SKM-1 (cell line): Measurements from ENCODE around the gene NGLY1.

Experiments
- DNase-seq: peaks from one replicate; lab custom pipeline; 2025; ENCODE audit not compliant: unreplicated experiment; lab: John Stamatoyannopoulos, UW

Gene NGLY1, protein sequence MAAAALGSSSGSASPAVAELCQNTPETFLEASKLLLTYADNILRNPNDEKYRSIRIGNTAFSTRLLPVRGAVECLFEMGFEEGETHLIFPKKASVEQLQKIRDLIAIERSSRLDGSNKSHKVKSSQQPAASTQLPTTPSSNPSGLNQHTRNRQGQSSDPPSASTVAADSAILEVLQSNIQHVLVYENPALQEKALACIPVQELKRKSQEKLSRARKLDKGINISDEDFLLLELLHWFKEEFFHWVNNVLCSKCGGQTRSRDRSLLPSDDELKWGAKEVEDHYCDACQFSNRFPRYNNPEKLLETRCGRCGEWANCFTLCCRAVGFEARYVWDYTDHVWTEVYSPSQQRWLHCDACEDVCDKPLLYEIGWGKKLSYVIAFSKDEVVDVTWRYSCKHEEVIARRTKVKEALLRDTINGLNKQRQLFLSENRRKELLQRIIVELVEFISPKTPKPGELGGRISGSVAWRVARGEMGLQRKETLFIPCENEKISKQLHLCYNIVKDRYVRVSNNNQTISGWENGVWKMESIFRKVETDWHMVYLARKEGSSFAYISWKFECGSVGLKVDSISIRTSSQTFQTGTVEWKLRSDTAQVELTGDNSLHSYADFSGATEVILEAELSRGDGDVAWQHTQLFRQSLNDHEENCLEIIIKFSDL

DNA sequence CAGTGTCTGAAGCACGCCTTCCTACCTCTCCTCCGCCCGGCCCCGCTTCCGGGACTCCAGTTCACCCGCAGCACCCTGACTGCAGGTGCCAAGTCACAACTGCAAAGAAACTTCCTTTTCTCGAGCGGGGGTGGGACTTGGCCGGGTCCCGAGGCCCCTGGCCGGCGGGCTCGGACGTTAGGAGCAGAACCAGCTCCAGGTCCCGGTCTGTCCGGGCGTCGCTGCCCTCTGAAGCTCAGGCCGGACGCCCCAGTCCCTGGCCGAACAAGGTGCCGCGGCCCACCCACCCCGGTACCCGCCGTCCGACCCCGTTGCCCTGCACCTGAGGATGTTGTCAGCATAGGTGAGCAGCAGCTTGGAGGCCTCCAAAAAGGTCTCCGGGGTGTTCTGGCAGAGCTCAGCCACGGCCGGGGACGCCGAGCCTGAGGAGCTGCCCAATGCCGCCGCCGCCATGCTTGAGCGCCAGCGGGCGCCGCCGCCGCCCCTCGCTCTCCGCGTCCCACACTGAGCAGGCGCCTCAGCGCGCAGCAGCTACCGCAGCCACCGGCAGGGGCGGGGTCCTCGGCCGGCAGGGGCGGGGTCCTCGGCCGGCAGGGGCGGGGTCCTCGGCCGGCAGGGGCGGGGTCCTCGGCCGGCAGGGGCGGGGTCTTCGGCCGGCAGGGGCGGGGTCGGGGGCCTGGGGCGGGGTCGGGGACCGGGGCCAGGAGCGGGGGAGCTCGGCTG lies at the start of gene NGLY1:
NGLY1 (minus strand) TSS at position 506 of the 723 bp plus-strand sequence; CDS start at position 453, 53 bp downstream.
- peak; percentile 81 for DNase-seq

GRCh38 chr3:25831578-25831977 lies 48.3 kb upstream of the NGLY1 start:
- peak; percentile 9 for DNase-seq

DNA sequence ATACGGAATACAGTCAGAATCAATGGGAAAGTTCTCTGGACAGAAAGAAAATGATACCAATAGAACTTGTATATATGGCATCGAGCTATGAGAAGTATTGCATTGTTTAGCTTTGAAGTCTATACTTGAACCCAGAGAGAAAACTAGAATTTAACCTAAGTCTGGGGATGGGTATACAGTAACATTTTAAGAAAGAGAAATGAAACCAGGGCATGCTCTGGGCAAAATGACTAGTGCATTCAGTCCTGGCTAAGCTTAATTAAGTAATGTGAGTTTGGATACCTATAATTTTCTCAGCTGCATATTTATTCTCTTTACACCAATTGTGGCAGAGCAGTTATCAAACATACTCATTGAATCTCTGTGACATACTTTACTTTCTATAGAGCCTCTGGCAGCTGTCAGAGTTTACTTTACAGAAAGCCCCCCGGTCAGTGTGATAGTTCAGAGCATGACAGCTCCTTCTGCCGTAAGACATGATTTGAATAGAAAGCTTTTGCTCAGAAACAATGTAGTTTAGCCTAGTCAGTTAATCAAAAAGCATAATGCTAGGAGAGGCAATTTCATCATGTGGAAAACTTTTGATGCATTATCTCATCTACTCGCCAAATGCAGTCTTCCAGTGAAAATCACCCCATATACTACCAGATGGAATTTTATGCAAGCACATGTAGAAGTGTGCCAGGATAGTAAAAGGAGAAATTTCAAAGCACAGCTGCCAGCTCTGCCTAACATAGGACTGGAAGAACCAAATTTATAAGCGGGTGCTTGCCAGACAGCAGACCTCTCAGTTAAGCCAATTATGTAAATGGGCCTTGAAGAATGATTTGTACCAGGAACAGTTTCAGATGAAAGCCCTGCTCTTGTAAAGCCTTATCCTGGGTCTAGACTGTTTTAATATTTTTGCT lies 47.4 kb upstream of the NGLY1 start:
- no peak for DNase-seq

- no peak for DNase-seq
Measured at GRCh38 chr3:25826510-25826909, 43.3 kb upstream of the NGLY1 start.

DNA sequence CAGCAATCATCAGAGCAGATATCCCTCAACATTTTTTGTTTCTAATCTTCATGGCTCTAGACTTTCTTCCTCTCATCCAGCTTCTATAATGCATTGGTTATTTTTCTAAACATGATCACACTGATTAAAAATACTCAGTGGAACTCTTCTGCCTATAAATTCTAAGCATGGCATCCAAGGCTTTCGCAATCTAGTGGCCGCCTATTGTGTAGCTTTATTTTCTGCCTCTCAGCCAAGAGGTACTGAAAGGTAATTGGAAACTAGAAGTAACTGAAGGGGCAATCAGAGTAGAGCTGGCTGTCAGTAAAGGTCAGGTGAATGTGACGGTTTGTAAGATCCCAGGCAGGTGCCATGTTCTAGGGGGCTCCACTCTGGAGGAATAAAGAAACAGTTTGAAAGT lies 40.1 kb upstream of the NGLY1 start:
- DNase-seq = no peak

GRCh38 chr3:25821746-25822573 lies 38.7 kb upstream of the NGLY1 start:
- no peak for DNase-seq

DNA sequence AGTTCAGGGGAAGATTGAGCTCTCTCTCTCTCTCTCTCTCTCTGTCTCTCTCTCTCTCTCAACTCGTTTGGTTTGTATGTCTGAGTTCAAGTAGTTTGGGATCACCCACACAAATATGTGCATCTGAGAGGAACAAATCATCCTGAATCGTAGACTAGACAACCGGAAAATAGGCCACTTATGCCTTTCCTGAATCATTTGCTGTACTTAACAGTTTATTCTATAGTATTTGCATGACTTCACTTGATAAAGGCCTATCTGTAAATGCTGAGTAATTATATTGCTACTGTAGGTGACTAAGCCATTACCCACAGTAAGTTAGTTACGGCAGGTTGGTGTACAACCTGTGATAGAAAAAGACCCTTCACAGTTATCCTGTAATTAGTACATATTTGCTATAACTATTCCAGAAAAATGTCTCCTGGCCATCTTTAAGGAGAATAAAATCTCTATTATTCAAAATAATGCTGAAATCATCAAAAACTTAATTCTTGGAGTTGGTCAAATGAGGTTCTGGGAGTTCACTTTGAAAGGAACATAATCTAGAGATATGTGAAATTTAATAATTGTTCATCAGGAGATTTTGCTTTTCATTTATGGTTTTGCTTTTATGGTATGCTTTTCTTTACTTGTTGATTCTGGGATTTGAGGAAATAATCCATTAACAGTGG lies 37.7 kb upstream of the NGLY1 start:
- no peak for DNase-seq

DNA sequence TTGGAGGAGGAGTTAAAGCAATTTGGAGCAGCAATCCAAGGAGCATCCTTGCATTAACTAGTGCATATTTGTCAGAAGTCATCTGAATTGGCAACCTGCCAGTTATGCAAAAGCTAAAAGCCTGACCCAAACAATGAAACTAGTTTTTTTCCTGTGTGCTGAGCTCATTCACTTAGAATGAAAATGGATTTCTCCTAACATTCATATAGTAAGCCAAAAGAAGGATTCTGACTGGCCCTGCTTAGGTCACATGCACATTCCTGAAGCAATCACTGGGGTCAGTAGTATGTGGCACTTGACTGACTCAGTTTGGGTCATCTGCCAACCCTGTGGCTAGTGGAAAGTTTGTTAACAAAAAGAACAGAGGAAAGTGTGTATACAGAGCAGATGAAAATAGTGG lies 37.1 kb upstream of the NGLY1 start:
- DNase-seq = no peak

GRCh38 chr3:25818335-25818734 lies 35.1 kb upstream of the NGLY1 start:
- DNase-seq = no peak

- DNase-seq = no peak
Measured at GRCh38 chr3:25817638-25818037, 34.4 kb upstream of the NGLY1 start.

DNA sequence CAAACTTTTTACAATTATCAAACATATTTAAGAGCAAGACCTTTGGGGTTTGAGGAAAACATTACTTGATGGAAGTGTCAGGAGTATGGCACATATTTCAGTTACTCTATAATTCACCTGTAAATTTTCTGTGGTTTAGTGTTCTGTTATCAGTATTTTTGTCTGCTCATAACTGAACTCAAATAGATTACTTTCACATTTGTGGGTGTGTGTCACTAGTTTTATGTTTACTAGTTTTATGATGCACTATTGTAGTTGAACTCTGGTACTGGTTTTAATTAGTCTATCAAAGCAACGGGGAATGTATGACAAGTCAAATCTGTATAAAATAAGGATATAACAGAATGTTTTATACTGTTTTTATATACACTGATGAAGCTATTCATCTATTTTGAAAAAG lies 33.9 kb upstream of the NGLY1 start:
- DNase-seq = no peak

DNA sequence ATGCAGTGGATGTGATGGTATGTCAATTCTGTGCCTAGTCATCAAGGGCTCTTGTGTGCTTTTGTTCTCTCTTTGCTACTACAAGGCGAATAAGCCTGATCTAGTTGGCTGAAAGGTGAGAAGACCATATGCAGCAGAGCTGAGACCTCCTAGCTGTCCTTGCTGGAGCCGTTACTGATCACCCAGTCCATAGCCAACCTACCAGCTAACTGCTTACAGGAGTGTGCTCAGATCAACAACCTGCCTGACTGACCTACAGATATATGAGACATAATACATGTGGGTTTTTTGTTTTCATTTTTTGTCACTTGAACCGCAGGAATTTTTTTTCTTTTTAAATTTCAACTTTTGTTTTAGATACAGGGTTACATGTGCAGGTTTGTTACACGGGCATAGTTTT lies 29.4 kb upstream of the NGLY1 start:
- DNase-seq = no peak

GRCh38 chr3:25804676-25805075 lies 21.4 kb upstream of the NGLY1 start:
- DNase-seq = no peak

DNA sequence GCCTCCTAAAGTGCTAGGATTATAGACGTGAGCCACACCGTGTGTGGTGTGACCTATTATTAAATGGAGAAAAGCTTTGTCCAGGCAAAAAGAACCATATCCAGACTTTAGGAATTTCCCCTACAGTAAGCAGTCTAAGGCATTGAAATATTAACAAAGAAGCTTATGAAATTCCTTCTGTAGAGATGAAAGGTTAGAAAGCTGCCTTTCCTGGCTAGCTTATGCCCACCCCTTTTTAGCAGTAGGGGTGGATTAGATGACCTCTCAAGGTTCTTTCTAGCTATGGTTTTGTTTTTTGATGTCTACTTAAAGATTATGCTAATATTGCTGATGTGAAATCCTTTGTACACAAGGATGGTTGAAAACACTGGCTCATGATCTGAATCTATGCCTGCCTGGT lies 20.6 kb upstream of the NGLY1 start:
- DNase-seq = no peak

GRCh38 chr3:25801786-25802185 lies 18.5 kb upstream of the NGLY1 start:
- DNase-seq = no peak

DNA sequence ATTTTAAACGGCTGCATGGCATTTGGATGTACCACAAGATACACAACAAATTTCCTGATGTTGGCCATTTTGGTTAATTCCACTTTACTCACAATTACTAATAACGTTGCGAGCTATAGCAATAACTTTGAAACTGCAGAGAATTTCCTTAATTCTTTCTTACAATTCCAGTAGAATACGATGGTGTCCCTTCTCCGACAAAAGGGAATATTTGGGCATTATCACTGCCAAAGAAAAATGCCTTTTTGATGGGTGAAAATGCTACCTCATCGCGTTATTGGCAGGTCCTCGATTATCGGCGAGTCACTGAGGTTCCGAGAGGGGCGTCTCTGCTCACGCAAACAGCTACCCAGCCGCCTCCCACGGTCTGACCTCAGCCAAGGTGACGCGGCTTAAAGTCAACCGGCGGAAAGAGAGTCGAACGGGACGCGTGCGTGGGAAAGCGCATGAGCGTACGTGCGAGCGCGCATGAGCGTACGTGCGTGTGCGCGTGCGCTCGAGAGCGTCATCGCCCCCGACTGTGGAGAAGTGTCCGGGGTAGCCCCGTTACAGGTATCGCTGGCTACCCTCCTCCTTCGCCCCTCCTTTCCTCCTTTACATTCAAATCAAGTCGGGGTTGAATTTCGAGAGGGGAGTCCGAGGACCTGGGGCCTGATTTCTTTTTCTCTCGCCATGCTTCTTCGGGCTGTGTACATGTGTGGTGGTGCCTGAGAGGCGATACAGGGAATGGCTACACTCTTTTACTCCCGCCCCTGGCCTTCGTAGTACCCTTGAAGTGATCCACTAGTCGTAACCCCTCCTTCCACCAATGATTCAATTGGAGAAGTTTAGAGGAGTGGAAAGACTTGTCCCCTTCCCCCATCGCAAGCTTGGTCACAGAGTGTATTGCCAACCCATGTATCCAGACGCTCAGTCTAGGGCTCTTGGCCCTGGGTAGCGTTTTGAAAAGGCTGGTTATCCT lies 6.6 kb upstream of the NGLY1 start, which contains the start of gene OXSM:
OXSM (plus strand) TSS at position 495 of the 961 bp plus-strand sequence. CDS start 931 bp downstream, outside the sequence.
- DNase-seq = peak; percentile 86

DNA sequence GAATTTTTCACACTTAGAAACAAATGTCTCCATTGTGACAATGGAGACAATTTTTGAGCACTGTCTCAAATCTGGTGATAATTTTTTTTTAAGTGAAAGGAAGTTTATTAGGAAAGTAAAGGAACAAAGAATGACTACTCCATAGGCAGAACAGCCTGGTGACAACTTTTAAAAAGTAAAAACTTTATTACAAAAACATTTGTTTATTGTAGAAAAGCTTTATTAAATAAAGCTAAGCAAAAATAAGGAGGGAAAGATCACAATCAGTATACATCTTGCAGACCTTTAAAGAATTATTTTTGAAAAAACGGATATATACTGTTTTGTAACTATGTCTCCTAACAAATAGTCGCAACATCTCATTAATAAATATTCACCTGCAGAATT lies 6.0 kb upstream of the NGLY1 start:
- no peak for DNase-seq

GRCh38 chr3:25787689-25788088 lies 4.4 kb upstream of the NGLY1 start:
- DNase-seq = no peak
